Tongue (tissue), 2 donors: ENCODE measurements around the gene PLCXD3. TPM values are rescaled to one million over a fixed set of nuclear protein-coding genes. Genes with fewer than 3 reads are reported as not detected.
A peak's percentile ranks its signal among the peaks of the same experiment; 100 is the strongest.
"Not testable (repeated sequence)": the region's sequence is repeated elsewhere in the genome, so short reads cannot be mapped to it uniquely, and the experiment has no call there.

ENCODE experiments used
- DNase-seq: peaks from one replicate; pipeline ENCODE4 v3.0.0-alpha.2; 2015
- total RNA-seq: library from RNA; depleted of rRNA; stranded (reverse); fragments of >200 nt; gene quantifications from one replicate; pipeline ENCODE4 v1.2.3, GENCODE V29; 2014

The PLCXD3 gene
- total RNA-seq = under 0.01 TPM

- DNase-seq = peak; percentile 8
These were observed at the start of gene PLCXD3 for GRCh38 chr5:41510176-41510831. Gene PLCXD3, minus strand, starts transcription at chr5:41510601. Its CDS starts 75 bp downstream, at chr5:41510526.

- DNase-seq = no peak
These were observed 48.8 kb upstream of the PLCXD3 start for GRCh38 chr5:41559184-41559583.

GRCh38 chr5:41558295-41558694 lies 47.9 kb upstream of the PLCXD3 start:
- no peak for DNase-seq

GRCh38 chr5:41547991-41548390 lies 37.6 kb upstream of the PLCXD3 start:
- no peak for DNase-seq

- no peak for DNase-seq
These were observed 31.8 kb upstream of the PLCXD3 start for GRCh38 chr5:41542183-41542582.

GRCh38 chr5:41539454-41539853 lies 29.1 kb upstream of the PLCXD3 start:
- DNase-seq = no peak

GRCh38 chr5:41537581-41537980 lies 27.2 kb upstream of the PLCXD3 start:
- DNase-seq = no peak

GRCh38 chr5:41532485-41532884 lies 22.1 kb upstream of the PLCXD3 start:
- DNase-seq = no peak

GRCh38 chr5:41527201-41527779 lies 16.9 kb upstream of the PLCXD3 start:
- no peak for DNase-seq

- no peak for DNase-seq
These were observed 16.3 kb upstream of the PLCXD3 start for GRCh38 chr5:41526699-41527098.

GRCh38 chr5:41524174-41524573 lies 13.8 kb upstream of the PLCXD3 start:
- no peak for DNase-seq

- no peak for DNase-seq
These were observed 11.9 kb upstream of the PLCXD3 start for GRCh38 chr5:41522193-41522786.

GRCh38 chr5:41519801-41520200 lies 9.4 kb upstream of the PLCXD3 start:
- DNase-seq = no peak

- peak; percentile 13 for DNase-seq
These were observed 7.5 kb upstream of the PLCXD3 start for GRCh38 chr5:41517909-41518308.

- no peak for DNase-seq
These were observed 840 bp upstream of the PLCXD3 start for GRCh38 chr5:41511241-41511640.

GRCh38 chr5:41509399-41510175 lies 814 bp downstream of the PLCXD3 start:
- no peak for DNase-seq

- no peak for DNase-seq
These were observed 1.6 kb downstream of the PLCXD3 start for GRCh38 chr5:41508696-41509398.

GRCh38 chr5:41508186-41508585 lies 2.2 kb downstream of the PLCXD3 start:
- no peak for DNase-seq

- DNase-seq = no peak
These were observed 2.9 kb downstream of the PLCXD3 start for GRCh38 chr5:41507501-41507900.

- DNase-seq = no peak
These were observed 6.5 kb downstream of the PLCXD3 start for GRCh38 chr5:41503860-41504259.

GRCh38 chr5:41503310-41503709 lies 7.1 kb downstream of the PLCXD3 start:
- DNase-seq = no peak

GRCh38 chr5:41493490-41494126 lies 16.8 kb downstream of the PLCXD3 start:
- DNase-seq = not testable (repeated sequence)
